ENCODE data around the gene PHF2. TPM values are rescaled to one million over a fixed set of nuclear protein-coding genes. Genes with fewer than 3 reads are reported as not detected.

The PHF2 gene
- total and polyA plus RNA-seq, 2 experiments from 2014 or later, result 4.3 to 11.8 TPM

GRCh38 chr9:93697352-93698139 is 121.2 kb downstream of the PHF2 start:
- DNase-seq (ENCODE audit: low spot score) (no peak), ATAC-seq (no peak)
- no peak overlapping the region for H3K4me2 ChIP-seq
- no peaks in the 10 kb centered on the region for H3K4me1 ChIP-seq (ENCODE audit: insufficient read depth)
- no peaks in the 10 kb centered on the region for H3K79me2 ChIP-seq (replicated peaks; ENCODE audit: insufficient read depth)
- no peak overlapping the region for H3K27ac ChIP-seq (ENCODE audit: low read depth)
- Mint-ChIP-seq H3K27me3 (ENCODE audit: insufficient read depth, low read depth, poor library complexity) (peaks cover 4% of the 10 kb centered on the region), H3K36me3 (ENCODE audit: low read depth) (peaks cover 5% of the 10 kb centered on the region; the same call in 2 of the 3 replicates), H3K9me3 (peaks cover 42% of the 10 kb centered on the region), H3K4me1 (no peaks in the 10 kb centered on the region), H3K27ac (no peak overlapping the region), H3K4me3 (no peak overlapping the region)
- no peaks in the 10 kb centered on the region for H3K27me3 ChIP-seq (ENCODE audit: insufficient read depth)
- no peak overlapping the region for H3K4me3 ChIP-seq
- H4K20me1 ChIP-seq (replicated peaks; ENCODE audit: insufficient read depth), result no peaks in the 10 kb centered on the region
- no peaks in the 10 kb centered on the region for H3K9me2 ChIP-seq (ENCODE audit: insufficient read depth)
- no peaks in the 10 kb centered on the region for H3F3A ChIP-seq (replicated peaks; ENCODE audit: low read depth)
- no peaks in the 10 kb centered on the region for H3K36me3 ChIP-seq (ENCODE audit: insufficient read depth)
- TF ChIP-seq ETS1 (IDR thresholded peaks at IDR 0.05) (no peak), EZH2phosphoT487 (IDR thresholded peaks at IDR 0.05; ENCODE audit: unreplicated experiment) (no peak), ZNF331 (CRISPR knock-in tag; IDR thresholded peaks at IDR 0.05; ENCODE audit: low read depth) (no peak), EZH2 (IDR thresholded peaks at IDR 0.05; ENCODE audit: low read depth, unreplicated experiment) (no peak), POLR2AphosphoS5 (IDR thresholded peaks at IDR 0.05; ENCODE audit: low read depth) (no peak), CREB1 (CRISPR knock-in tag; IDR thresholded peaks at IDR 0.05; ENCODE audit: low read depth) (no peak), STAT1 (IDR thresholded peaks at IDR 0.05; ENCODE audit: unreplicated experiment) (no peak), REST (IDR thresholded peaks at IDR 0.05; ENCODE audit: unreplicated experiment) (no peak), NANOG (IDR thresholded peaks at IDR 0.05; ENCODE audit: borderline replicate concordance) (no peak), ZNF114 (CRISPR knock-in tag; IDR thresholded peaks at IDR 0.05) (no peak), JUNB (IDR thresholded peaks at IDR 0.05; ENCODE audit: unreplicated experiment) (no peak)
- TF ChIP-seq, protein P1, sequence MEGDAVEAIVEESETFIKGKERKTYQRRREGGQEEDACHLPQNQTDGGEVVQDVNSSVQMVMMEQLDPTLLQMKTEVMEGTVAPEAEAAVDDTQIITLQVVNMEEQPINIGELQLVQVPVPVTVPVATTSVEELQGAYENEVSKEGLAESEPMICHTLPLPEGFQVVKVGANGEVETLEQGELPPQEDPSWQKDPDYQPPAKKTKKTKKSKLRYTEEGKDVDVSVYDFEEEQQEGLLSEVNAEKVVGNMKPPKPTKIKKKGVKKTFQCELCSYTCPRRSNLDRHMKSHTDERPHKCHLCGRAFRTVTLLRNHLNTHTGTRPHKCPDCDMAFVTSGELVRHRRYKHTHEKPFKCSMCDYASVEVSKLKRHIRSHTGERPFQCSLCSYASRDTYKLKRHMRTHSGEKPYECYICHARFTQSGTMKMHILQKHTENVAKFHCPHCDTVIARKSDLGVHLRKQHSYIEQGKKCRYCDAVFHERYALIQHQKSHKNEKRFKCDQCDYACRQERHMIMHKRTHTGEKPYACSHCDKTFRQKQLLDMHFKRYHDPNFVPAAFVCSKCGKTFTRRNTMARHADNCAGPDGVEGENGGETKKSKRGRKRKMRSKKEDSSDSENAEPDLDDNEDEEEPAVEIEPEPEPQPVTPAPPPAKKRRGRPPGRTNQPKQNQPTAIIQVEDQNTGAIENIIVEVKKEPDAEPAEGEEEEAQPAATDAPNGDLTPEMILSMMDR (conservative IDR thresholded peaks at IDR 0.05; ENCODE audit: low read depth in 2 of 2), result no peak
- TF ChIP-seq, protein P2, sequence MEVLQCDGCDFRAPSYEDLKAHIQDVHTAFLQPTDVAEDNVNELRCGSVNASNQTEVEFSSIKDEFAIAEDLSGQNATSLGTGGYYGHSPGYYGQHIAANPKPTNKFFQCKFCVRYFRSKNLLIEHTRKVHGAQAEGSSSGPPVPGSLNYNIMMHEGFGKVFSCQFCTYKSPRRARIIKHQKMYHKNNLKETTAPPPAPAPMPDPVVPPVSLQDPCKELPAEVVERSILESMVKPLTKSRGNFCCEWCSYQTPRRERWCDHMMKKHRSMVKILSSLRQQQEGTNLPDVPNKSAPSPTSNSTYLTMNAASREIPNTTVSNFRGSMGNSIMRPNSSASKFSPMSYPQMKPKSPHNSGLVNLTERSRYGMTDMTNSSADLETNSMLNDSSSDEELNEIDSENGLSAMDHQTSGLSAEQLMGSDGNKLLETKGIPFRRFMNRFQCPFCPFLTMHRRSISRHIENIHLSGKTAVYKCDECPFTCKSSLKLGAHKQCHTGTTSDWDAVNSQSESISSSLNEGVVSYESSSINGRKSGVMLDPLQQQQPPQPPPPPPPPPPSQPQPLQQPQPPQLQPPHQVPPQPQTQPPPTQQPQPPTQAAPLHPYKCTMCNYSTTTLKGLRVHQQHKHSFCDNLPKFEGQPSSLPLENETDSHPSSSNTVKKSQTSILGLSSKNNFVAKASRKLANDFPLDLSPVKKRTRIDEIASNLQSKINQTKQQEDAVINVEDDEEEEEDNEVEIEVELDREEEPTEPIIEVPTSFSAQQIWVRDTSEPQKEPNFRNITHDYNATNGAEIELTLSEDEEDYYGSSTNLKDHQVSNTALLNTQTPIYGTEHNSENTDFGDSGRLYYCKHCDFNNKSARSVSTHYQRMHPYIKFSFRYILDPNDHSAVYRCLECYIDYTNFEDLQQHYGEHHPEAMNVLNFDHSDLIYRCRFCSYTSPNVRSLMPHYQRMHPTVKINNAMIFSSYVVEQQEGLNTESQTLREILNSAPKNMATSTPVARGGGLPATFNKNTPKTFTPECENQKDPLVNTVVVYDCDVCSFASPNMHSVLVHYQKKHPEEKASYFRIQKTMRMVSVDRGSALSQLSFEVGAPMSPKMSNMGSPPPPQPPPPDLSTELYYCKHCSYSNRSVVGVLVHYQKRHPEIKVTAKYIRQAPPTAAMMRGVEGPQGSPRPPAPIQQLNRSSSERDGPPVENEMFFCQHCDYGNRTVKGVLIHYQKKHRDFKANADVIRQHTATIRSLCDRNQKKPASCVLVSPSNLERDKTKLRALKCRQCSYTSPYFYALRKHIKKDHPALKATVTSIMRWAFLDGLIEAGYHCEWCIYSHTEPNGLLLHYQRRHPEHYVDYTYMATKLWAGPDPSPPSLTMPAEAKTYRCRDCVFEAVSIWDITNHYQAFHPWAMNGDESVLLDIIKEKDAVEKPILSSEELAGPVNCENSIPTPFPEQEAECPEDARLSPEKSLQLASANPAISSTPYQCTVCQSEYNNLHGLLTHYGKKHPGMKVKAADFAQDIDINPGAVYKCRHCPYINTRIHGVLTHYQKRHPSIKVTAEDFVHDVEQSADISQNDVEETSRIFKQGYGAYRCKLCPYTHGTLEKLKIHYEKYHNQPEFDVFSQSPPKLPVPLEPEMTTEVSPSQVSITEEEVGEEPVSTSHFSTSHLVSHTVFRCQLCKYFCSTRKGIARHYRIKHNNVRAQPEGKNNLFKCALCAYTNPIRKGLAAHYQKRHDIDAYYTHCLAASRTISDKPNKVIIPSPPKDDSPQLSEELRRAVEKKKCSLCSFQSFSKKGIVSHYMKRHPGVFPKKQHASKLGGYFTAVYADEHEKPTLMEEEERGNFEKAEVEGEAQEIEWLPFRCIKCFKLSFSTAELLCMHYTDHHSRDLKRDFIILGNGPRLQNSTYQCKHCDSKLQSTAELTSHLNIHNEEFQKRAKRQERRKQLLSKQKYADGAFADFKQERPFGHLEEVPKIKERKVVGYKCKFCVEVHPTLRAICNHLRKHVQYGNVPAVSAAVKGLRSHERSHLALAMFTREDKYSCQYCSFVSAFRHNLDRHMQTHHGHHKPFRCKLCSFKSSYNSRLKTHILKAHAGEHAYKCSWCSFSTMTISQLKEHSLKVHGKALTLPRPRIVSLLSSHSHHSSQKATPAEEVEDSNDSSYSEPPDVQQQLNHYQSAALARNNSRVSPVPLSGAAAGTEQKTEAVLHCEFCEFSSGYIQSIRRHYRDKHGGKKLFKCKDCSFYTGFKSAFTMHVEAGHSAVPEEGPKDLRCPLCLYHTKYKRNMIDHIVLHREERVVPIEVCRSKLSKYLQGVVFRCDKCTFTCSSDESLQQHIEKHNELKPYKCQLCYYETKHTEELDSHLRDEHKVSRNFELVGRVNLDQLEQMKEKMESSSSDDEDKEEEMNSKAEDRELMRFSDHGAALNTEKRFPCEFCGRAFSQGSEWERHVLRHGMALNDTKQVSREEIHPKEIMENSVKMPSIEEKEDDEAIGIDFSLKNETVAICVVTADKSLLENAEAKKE (CRISPR knock-in tag; IDR thresholded peaks at IDR 0.05), result no peak
- 0 out of 2 replicates have a peak overlapping the region, but pooled peaks have one; percentile 38 for H2AFZ ChIP-seq
